Smooth muscle cell (in vitro differentiated cells): ENCODE results near the gene SYTL5. TPM values are rescaled to one million over a fixed set of nuclear protein-coding genes. Genes with fewer than 3 reads are reported as not detected.

ENCODE experiments used
- DNase-seq: peaks from one replicate; lab custom pipeline; 2025; ENCODE audit not compliant: unreplicated experiment; lab: John Stamatoyannopoulos, UW
- H2AFZ ChIP-seq: fragments of 200-600 bp; sonication (generic); 2 replicates; pipeline ENCODE4 v1.6.0; 2016; ENCODE audit warnings: antibody characterized with exemption, low read depth, mild to moderate bottlenecking
- H3F3A ChIP-seq: fragments of 200-600 bp; sonication (generic); 2 replicates; pipeline ENCODE4 v1.6.0; 2017; ENCODE audit warnings: antibody characterized with exemption, low read depth
- H3K27ac ChIP-seq: fragments of 200-600 bp; sonication (generic); 2 replicates; pipeline ENCODE4 v1.5.1; 2016; ENCODE audit warnings: low read depth, mild to moderate bottlenecking
- H3K27me3 ChIP-seq: fragments of 200-600 bp; sonication (generic); 2 replicates; pipeline ENCODE4 v1.6.1; 2016; ENCODE audit warnings: low read depth, mild to moderate bottlenecking
- H3K36me3 ChIP-seq: fragments of 200-600 bp; sonication (generic); 2 replicates; pipeline ENCODE4 v1.5.1; 2016; ENCODE audit warnings: low read depth
- H3K4me1 ChIP-seq: fragments of 200-600 bp; sonication (generic); 2 replicates; pipeline ENCODE4 v1.5.1; 2016; ENCODE audit warnings: low read depth
- H3K4me2 ChIP-seq: fragments of 200-600 bp; sonication (generic); 2 replicates; pipeline ENCODE4 v1.6.0; 2016; ENCODE audit warnings: mild to moderate bottlenecking
- H3K4me3 ChIP-seq: fragments of 200-600 bp; sonication (generic); 2 replicates; pipeline ENCODE4 v1.5.1; 2016; ENCODE audit warnings: mild to moderate bottlenecking
- H3K79me2 ChIP-seq: fragments of 200-600 bp; sonication (generic); 2 replicates; pipeline ENCODE4 v1.6.0; 2016; ENCODE audit warnings: low read depth, mild to moderate bottlenecking
- H3K9ac ChIP-seq: fragments of 200-600 bp; sonication (generic); 2 replicates; pipeline ENCODE4 v1.6.0; 2016; ENCODE audit warnings: low read depth
- H3K9me3 ChIP-seq: fragments of 200-600 bp; sonication (generic); replicated peaks from 2 replicates; pipeline ENCODE4 v1.5.1; 2016; ENCODE audit warnings: low read depth
- H4K20me1 ChIP-seq: fragments of 200-600 bp; sonication (generic); 2 replicates; pipeline ENCODE4 v1.6.0; 2016; ENCODE audit warnings: low read depth
- CTCF ChIP-seq: fragments of 200-600 bp; sonication (generic); IDR thresholded peaks from 2 replicates; pipeline ENCODE4 v1.5.1; 2017; ENCODE audit warnings: borderline replicate concordance, mild to moderate bottlenecking, antibody characterized with exemption; ENCODE audit not compliant: insufficient read depth, poor library complexity, severe bottlenecking
- WGBS: methylation state at CpG from one replicate; pipeline ENCODE4 v1.1.7; 2016; ENCODE audit warnings: low lambda C conversion rate; 5-methylcytosine and 5-hydroxymethylcytosine counted together
- polyA plus RNA-seq: library from polyadenylated mRNA; unstranded; fragments of >200 nt; fragmentation: Nextera tagmentation; extraction: Ambion mirVana; gene quantifications from 2 replicates; pipeline ENCODE4 v1.2.1, GENCODE V29; 2016
- total RNA-seq: library from RNA; depleted of rRNA; stranded (reverse); fragments of >200 nt; gene quantifications from 2 replicates; pipeline ENCODE4 v1.2.3, GENCODE V29; 2014

SYTL5 gene
- total and polyA plus RNA-seq, 2 experiments from 2014 or later: 0.27 to 2.3 TPM

- H3K79me2 ChIP-seq: no peaks in the 10 kb centered on the region
- H2AFZ ChIP-seq: no peak overlapping the region
- no peaks in the 10 kb centered on the region for H4K20me1 ChIP-seq
- H3K9ac ChIP-seq: no peak overlapping the region
- no peak for TF ChIP-seq CTCF
- no peak overlapping the region for H3K4me3 ChIP-seq
- no peaks in the 10 kb centered on the region for H3K4me1 ChIP-seq
- H3F3A ChIP-seq: no peaks in the 10 kb centered on the region
- WGBS: 64% methylated on average over 4 of the region's 4 CpGs
- H3K4me2 ChIP-seq: no peak overlapping the region
- peaks cover 3% of the 10 kb centered on the region for H3K9me3 ChIP-seq
- no peaks in the 10 kb centered on the region for H3K36me3 ChIP-seq
- no peak for DNase-seq
- H3K27me3 ChIP-seq: no peaks in the 10 kb centered on the region
- H3K27ac ChIP-seq: no peak overlapping the region
These were observed 89.7 kb downstream of the SYTL5 start for GRCh38 chrX:38095971-38096529.

GRCh38 chrX:38099688-38100087 is 93.3 kb downstream of the SYTL5 start:
- DNase-seq: no peak
- no peak overlapping the region for H3K4me3 ChIP-seq
- peaks cover 3% of the 10 kb centered on the region for H3K9me3 ChIP-seq
- H3K4me1 ChIP-seq: no peaks in the 10 kb centered on the region
- no peaks in the 10 kb centered on the region for H3K27me3 ChIP-seq
- H3K36me3 ChIP-seq: no peaks in the 10 kb centered on the region
- no peak overlapping the region for H3K9ac ChIP-seq
- H4K20me1 ChIP-seq: no peaks in the 10 kb centered on the region
- H3F3A ChIP-seq: no peaks in the 10 kb centered on the region
- H2AFZ ChIP-seq: no peak overlapping the region
- no peak overlapping the region for H3K27ac ChIP-seq
- H3K79me2 ChIP-seq: no peaks in the 10 kb centered on the region
- TF ChIP-seq CTCF: no peak
- no peak overlapping the region for H3K4me2 ChIP-seq

GRCh38 chrX:38102240-38102639 is 95.9 kb downstream of the SYTL5 start:
- H3K4me1 ChIP-seq: no peaks in the 10 kb centered on the region
- TF ChIP-seq CTCF: no peak
- H3K27me3 ChIP-seq: no peaks in the 10 kb centered on the region
- no peak overlapping the region for H3K4me3 ChIP-seq
- peaks cover 3% of the 10 kb centered on the region for H3K9me3 ChIP-seq
- no peaks in the 10 kb centered on the region for H4K20me1 ChIP-seq
- no peaks in the 10 kb centered on the region for H3F3A ChIP-seq
- no peaks in the 10 kb centered on the region for H3K79me2 ChIP-seq
- no peak for DNase-seq
- no peak overlapping the region for H3K27ac ChIP-seq
- WGBS: 45% methylated on average over 2 of the region's 2 CpGs
- no peak overlapping the region for H2AFZ ChIP-seq
- H3K4me2 ChIP-seq: no peak overlapping the region
- H3K36me3 ChIP-seq: no peaks in the 10 kb centered on the region
- H3K9ac ChIP-seq: no peak overlapping the region

GRCh38 chrX:38102875-38103274 is 96.5 kb downstream of the SYTL5 start:
- Histone ChIP-seq H3K4me3 (no peak overlapping the region), H3K79me2 (no peaks in the 10 kb centered on the region), H3K9me3 (peaks cover 3% of the 10 kb centered on the region), H3K27ac (no peak overlapping the region), H2AFZ (no peak overlapping the region), H3K4me2 (no peak overlapping the region), H3K4me1 (no peaks in the 10 kb centered on the region), H3K27me3 (no peaks in the 10 kb centered on the region), H3K36me3 (no peaks in the 10 kb centered on the region), H4K20me1 (no peaks in the 10 kb centered on the region), H3F3A (no peaks in the 10 kb centered on the region), H3K9ac (no peak overlapping the region)
- WGBS: 64% methylated on average over 1 of the region's 1 CpG
- no peak for TF ChIP-seq CTCF
- DNase-seq: no peak
